Measurements from ENCODE around the gene ULBP3. TPM values are rescaled to one million over a fixed set of nuclear protein-coding genes. Genes with fewer than 3 reads are reported as not detected.

ULBP3 gene
- total and polyA plus RNA-seq, 2 donors (not counting 1 experiment from before 2014, with no cell fraction given), result 0.10 to 0.69 TPM

GRCh38 chr6:150053450-150053849 lies 15.5 kb downstream of the ULBP3 start:
- Histone ChIP-seq H3K4me1 (ENCODE audit: control insufficient read depth in 2 of 2, insufficient read depth in 2 of 2, low read length in 2 of 2) (no peaks in the 10 kb centered on the region), H2AFZ (ENCODE audit: insufficient read depth, low read depth, low read length, poor library complexity, severe bottlenecking) (no peak overlapping the region), H3K27ac (ENCODE audit: low read length in 2 of 2) (no peak overlapping the region), H3K36me3 (replicated peaks in 1 of 2; ENCODE audit: control extremely low read depth in 1 of 2, control insufficient read depth in 1 of 2, extremely low read depth in 1 of 2, insufficient read depth in 2 of 2, low read length in 1 of 2) (no peaks in the 10 kb centered on the region), H3K27me3 (replicated peaks in 1 of 4; ENCODE audit: control extremely low read depth in 1 of 4, control insufficient read depth in 3 of 4, insufficient read depth in 4 of 4, low read length in 3 of 4) (peaks cover 0 to 38% (median 5%) of the 10 kb centered on the region in 4 experiments), H3K9ac (ENCODE audit: low read length) (no peak overlapping the region), H3K4me3 (ENCODE audit: control extremely low read depth in 1 of 5, extremely low read depth in 1 of 5, insufficient read depth in 1 of 5, low read depth in 2 of 5, low read length in 4 of 5) (no peak overlapping the region), H3K4me2 (replicated peaks; ENCODE audit: low read depth, low read length, poor library complexity, severe bottlenecking) (no peak overlapping the region), H4K20me1 (ENCODE audit: control insufficient read depth, insufficient read depth, low read length, poor library complexity, severe bottlenecking) (no peaks in the 10 kb centered on the region), H3K9me3 (ENCODE audit: control extremely low read depth in 1 of 3, control insufficient read depth in 2 of 3, insufficient read depth in 1 of 3, low read length in 2 of 3) (peaks cover 0 to 5% (median 0%) of the 10 kb centered on the region in 3 donors), H3K79me2 (ENCODE audit: control insufficient read depth, insufficient read depth, low read length) (no peaks in the 10 kb centered on the region)
- ChIA-PET POLR2A (no interaction called here), CTCF (interaction anchor here (0.6 to 1.0 kb wide), 3 partner anchors 16 to 37 kb away, joined by 3 to 4 read pairs (median 3); partner anchors contain the start of gene ULBP3)
- DNase-seq (no peak), ATAC-seq (ENCODE audit: low read depth) (no peak)
- Mint-ChIP-seq H3K27ac (no peak overlapping the region), H3K9me3 (ENCODE audit: insufficient read depth) (no peaks in the 10 kb centered on the region), H3K27me3 (peaks cover 67% of the 10 kb centered on the region), H3K4me1 (no peaks in the 10 kb centered on the region), H3K4me3 (no peak overlapping the region)
- TF ChIP-seq EZH2 (IDR thresholded peaks at IDR 0.05; ENCODE audit: borderline replicate concordance, insufficient read depth, low read depth, low read length, poor library complexity, severe bottlenecking), result no peak
- TF ChIP-seq CTCF (IDR thresholded peaks at IDR 0.05), result no peak
- 88% methylated on average over 10 of the region's 11 CpGs for WGBS (ENCODE audit: insufficient coverage)
- intact Hi-C loops (cut with micrococcal nuclease), result no loop called here

- no peak overlapping the region for H3K4me3 Mint-ChIP-seq
Observed at GRCh38 chr6:150050846-150051245, 18.1 kb downstream of the ULBP3 start.

More at GRCh38 chr6:150050846-150051245, 18.1 kb downstream of the ULBP3 start:
- Histone ChIP-seq H3K4me2 (replicated peaks; ENCODE audit: low read depth, low read length, poor library complexity, severe bottlenecking) (no peak overlapping the region), H3K4me1 (ENCODE audit: control insufficient read depth in 2 of 2, insufficient read depth in 2 of 2, low read length in 2 of 2) (no peaks in the 10 kb centered on the region), H3K9ac (ENCODE audit: low read length) (no peak overlapping the region), H3K27ac (ENCODE audit: low read length in 2 of 2) (no peak overlapping the region), H3K9me3 (ENCODE audit: control extremely low read depth in 1 of 3, control insufficient read depth in 2 of 3, insufficient read depth in 1 of 3, low read length in 2 of 3) (peaks cover 0 to 5% (median 0%) of the 10 kb centered on the region in 3 donors), H3K36me3 (replicated peaks in 1 of 2; ENCODE audit: control extremely low read depth in 1 of 2, control insufficient read depth in 1 of 2, extremely low read depth in 1 of 2, insufficient read depth in 2 of 2, low read length in 1 of 2) (no peaks in the 10 kb centered on the region), H2AFZ (ENCODE audit: insufficient read depth, low read depth, low read length, poor library complexity, severe bottlenecking) (no peak overlapping the region), H3K79me2 (ENCODE audit: control insufficient read depth, insufficient read depth, low read length) (no peaks in the 10 kb centered on the region), H4K20me1 (ENCODE audit: control insufficient read depth, insufficient read depth, low read length, poor library complexity, severe bottlenecking) (no peaks in the 10 kb centered on the region), H3K27me3 (replicated peaks in 1 of 4; ENCODE audit: control extremely low read depth in 1 of 4, control insufficient read depth in 3 of 4, insufficient read depth in 4 of 4, low read length in 3 of 4) (peaks cover 0 to 39% (median 9%) of the 10 kb centered on the region in 4 experiments), H3K4me3 (ENCODE audit: control extremely low read depth in 1 of 5, extremely low read depth in 1 of 5, insufficient read depth in 1 of 5, low read depth in 2 of 5, low read length in 4 of 5) (no peak overlapping the region)
- WGBS (ENCODE audit: insufficient coverage), result no CpG with 5 or more reads among the region's 4 CpGs
- Mint-ChIP-seq H3K9me3 (ENCODE audit: insufficient read depth) (no peaks in the 10 kb centered on the region), H3K4me1 (no peaks in the 10 kb centered on the region), H3K27ac (no peak overlapping the region), H3K27me3 (peaks cover 71% of the 10 kb centered on the region)
- no peak for ATAC-seq (ENCODE audit: low read depth)
- no peak for TF ChIP-seq EZH2 (IDR thresholded peaks at IDR 0.05; ENCODE audit: borderline replicate concordance, insufficient read depth, low read depth, low read length, poor library complexity, severe bottlenecking)
- TF ChIP-seq CTCF (IDR thresholded peaks at IDR 0.05), result no peak
- intact Hi-C loops (cut with micrococcal nuclease), result no loop called here
- POLR2A ChIA-PET, result no interaction called here
- CTCF ChIA-PET, result no interaction called here
- no peak for DNase-seq
